Activated T-helper 2 cell treated with anti-CD3 and anti-CD28 coated beads, Interferon-gamma antibody, Interleukin-2, Interleukin-4, amounts not matched to agents 10 μg/mL and 5 μg/mL and 100 μg/mL, durations not matched to agents 14 hours and 24 hours and 36 hours (primary cell): ENCODE data around the gene SMC1B. TPM values are rescaled to one million over a fixed set of nuclear protein-coding genes. Genes with fewer than 3 reads are reported as not detected.

ENCODE experiments used
- DNase-seq: peaks from one replicate; pipeline ENCODE4 v3.0.0; 2021; ENCODE audit warnings: low spot score
- H3K27ac Mint-ChIP-seq: one replicate; pipeline ENCODE4 v1.8.0; 2021; ENCODE audit warnings: mixed read lengths
- H3K27me3 Mint-ChIP-seq: one replicate; pipeline ENCODE4 v1.8.0; 2021; ENCODE audit warnings: low read depth, mixed read lengths
- H3K36me3 Mint-ChIP-seq: one replicate; pipeline ENCODE4 v1.8.0; 2021; ENCODE audit warnings: low read depth, mixed read lengths
- H3K4me1 Mint-ChIP-seq: one replicate; pipeline ENCODE4 v1.8.0; 2021; ENCODE audit warnings: low read depth, mixed read lengths
- H3K4me3 Mint-ChIP-seq: one replicate; pipeline ENCODE4 v1.8.0; 2021; ENCODE audit warnings: low read depth, mild to moderate bottlenecking, moderate library complexity, mixed read lengths
- H3K9me3 Mint-ChIP-seq: one replicate; pipeline ENCODE4 v1.8.0; 2021; ENCODE audit warnings: mixed read lengths
- intact Hi-C: fragments of 100-400 bp; cut with micrococcal nuclease; formaldehyde crosslinking; loops from one replicate; pipeline ENCODE4 v1.15.1; 2023
- total RNA-seq: library from RNA; stranded (reverse); gene quantifications from 2 replicates; pipeline ENCODE4 v1.2.3, GENCODE V29; 2022

Gene SMC1B
- total RNA-seq, 1 donor from 2014 or later: 0.50 TPM

DNA sequence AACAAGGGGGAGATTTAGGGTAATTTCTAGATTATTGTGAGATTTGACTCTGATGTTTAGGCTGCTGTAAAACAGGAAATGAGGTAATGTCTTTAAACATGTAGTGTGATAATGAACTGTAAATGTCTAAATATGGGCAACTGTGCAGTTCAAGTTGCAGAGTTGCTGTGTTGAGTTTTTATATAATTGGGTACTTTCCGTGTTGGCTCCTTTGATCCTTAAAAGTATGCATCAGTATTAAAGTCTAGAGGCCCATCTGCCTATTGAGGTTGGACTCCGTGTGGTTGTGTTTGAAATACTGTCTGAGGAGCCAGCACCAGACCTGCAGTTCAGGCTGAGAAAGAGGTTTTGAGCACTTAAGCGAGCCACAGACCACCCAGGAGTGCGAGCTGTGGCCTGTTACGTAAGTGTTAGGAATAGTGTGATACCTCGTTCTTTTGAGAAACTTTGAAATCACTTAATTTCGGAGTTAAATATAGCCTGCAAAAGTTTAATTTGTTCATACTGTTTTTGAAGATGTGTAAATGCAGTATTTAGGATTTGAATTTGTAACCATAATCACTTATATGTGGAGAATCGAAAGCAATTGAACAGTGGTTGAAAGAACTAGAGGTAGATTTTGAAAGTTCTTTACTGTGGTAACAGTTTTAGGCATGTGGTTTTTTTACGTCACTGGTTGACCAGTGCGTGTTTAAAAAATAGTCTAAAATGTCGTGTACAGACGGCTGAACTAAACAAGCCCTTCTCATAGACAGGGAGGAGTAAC is 94.7 kb downstream of the SMC1B start:
- intact Hi-C loops: loop anchor here (1.0 to 10.0 kb wide), 2 partner anchors 8 to 96 kb away; partner anchors contain the start of genes RIBC2 and SMC1B

DNA sequence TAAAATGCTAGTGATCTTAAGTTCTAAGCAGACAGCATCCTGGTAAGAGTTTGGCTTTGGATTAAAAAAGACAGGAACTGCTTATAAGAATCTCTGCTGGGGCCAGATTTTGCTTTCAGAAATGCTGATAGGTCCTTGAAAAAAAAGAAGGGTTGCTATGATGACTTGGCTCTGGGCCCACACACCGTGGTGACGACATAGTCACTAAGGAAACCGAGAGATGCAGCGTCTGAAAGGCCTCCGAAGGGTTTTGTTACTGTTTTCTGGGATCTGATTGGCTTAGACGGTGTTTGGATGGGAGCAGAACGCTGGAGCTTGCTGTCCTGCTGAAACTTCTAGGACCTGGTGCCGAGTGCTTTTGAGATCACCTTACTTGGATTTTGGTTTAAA is 95.2 kb downstream of the SMC1B start:
- Mint-ChIP-seq H3K9me3 (no peaks in the 10 kb centered on the region), H3K27ac (peak overlapping the region; percentile 95), H3K36me3 (peaks cover 21% of the 10 kb centered on the region), H3K4me1 (peaks cover 69% of the 10 kb centered on the region), H3K4me3 (peak overlapping the region; percentile 73), H3K27me3 (no peaks in the 10 kb centered on the region)
- DNase-seq: peak; percentile 84
- intact Hi-C loops: loop anchor here (1.0 to 10.0 kb wide), 2 partner anchors 8 to 97 kb away; partner anchors contain the start of genes RIBC2 and SMC1B

More for the DNA sequence above, 94.7 kb downstream of the SMC1B start:
- Mint-ChIP-seq H3K4me1 (peaks cover 74% of the 10 kb centered on the region), H3K27me3 (no peaks in the 10 kb centered on the region), H3K9me3 (no peaks in the 10 kb centered on the region), H3K36me3 (peaks cover 27% of the 10 kb centered on the region), H3K27ac (peak overlapping the region; percentile 95), H3K4me3 (peak overlapping the region; percentile 73)
- peak; percentile 43 for DNase-seq

DNA sequence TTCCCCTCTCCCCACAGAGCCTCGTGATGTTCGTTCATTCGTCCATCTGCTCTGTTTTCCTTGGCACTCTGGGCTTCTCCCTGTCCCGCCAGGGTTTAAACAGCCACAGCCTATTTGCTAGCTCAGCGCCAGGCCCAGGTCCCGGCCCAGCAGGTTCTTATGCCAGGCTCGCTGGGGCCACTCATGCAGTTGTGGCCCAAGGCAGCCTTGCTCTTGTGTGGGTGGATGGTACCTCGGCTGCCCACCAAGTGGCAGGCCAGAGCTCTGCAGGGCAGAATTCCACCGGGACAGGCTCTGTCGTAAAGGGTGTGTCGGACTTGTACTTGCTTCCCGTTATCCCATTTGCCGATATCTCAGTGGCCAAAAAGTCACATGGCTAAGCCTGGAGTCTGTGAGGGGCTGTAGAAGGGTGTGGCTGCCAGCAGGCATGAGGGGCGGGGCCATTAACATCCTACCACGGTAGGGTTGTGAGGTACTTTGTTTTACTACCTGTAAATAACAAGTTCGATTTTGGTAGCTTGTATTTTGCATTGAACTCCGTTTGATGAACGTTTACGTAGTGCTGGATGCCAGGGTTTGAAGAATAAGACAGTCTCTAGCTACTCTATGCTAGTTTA is 95.7 kb downstream of the SMC1B start:
- peak overlapping the region; percentile 73 for H3K4me3 Mint-ChIP-seq
- H3K27ac Mint-ChIP-seq: peak overlapping the region; percentile 95
- intact Hi-C loops: loop anchor here (1.0 to 10.0 kb wide), 2 partner anchors 7 to 97 kb away; partner anchors contain the start of genes RIBC2 and SMC1B
- no peaks in the 10 kb centered on the region for H3K9me3 Mint-ChIP-seq
- H3K36me3 Mint-ChIP-seq: peaks cover 21% of the 10 kb centered on the region
- no peak for DNase-seq
- peaks cover 72% of the 10 kb centered on the region for H3K4me1 Mint-ChIP-seq
- H3K27me3 Mint-ChIP-seq: no peaks in the 10 kb centered on the region

- DNase-seq: no peak
- Mint-ChIP-seq H3K36me3 (peaks cover 21% of the 10 kb centered on the region), H3K27me3 (no peaks in the 10 kb centered on the region), H3K4me3 (no peak overlapping the region), H3K27ac (peak overlapping the region; percentile 22), H3K9me3 (no peaks in the 10 kb centered on the region), H3K4me1 (peaks cover 69% of the 10 kb centered on the region)
- intact Hi-C loops: loop anchor here (10.0 kb wide), 1 partner anchor 98 kb away; the partner anchor contains the start of genes RIBC2 and SMC1B
These were observed 96.4 kb downstream of the SMC1B start for GRCh38 chr22:45316796-45317526.

GRCh38 chr22:45314786-45315185 is 98.6 kb downstream of the SMC1B start:
- no peak overlapping the region for H3K27ac Mint-ChIP-seq
- no peak for DNase-seq
- H3K27me3 Mint-ChIP-seq: no peaks in the 10 kb centered on the region
- H3K36me3 Mint-ChIP-seq: peaks cover 29% of the 10 kb centered on the region
- H3K4me1 Mint-ChIP-seq: peaks cover 71% of the 10 kb centered on the region
- intact Hi-C loops: loop anchor here (10.0 kb wide), 1 partner anchor 100 kb away; the partner anchor contains the start of genes RIBC2 and SMC1B
- no peaks in the 10 kb centered on the region for H3K9me3 Mint-ChIP-seq
- no peak overlapping the region for H3K4me3 Mint-ChIP-seq

- no peak for DNase-seq
- no peaks in the 10 kb centered on the region for H3K9me3 Mint-ChIP-seq
- intact Hi-C loops: loop anchor here (10.0 kb wide), 1 partner anchor 101 kb away; the partner anchor contains the start of genes RIBC2 and SMC1B
- peaks cover 29% of the 10 kb centered on the region for H3K36me3 Mint-ChIP-seq
- H3K4me3 Mint-ChIP-seq: no peak overlapping the region
- H3K27me3 Mint-ChIP-seq: no peaks in the 10 kb centered on the region
- peaks cover 68% of the 10 kb centered on the region for H3K4me1 Mint-ChIP-seq
- no peak overlapping the region for H3K27ac Mint-ChIP-seq
These were observed 99.2 kb downstream of the SMC1B start for GRCh38 chr22:45314054-45314721.

- Mint-ChIP-seq H3K36me3 (peaks cover 29% of the 10 kb centered on the region), H3K27ac (no peak overlapping the region), H3K4me3 (no peak overlapping the region), H3K9me3 (no peaks in the 10 kb centered on the region), H3K4me1 (peaks cover 61% of the 10 kb centered on the region), H3K27me3 (no peaks in the 10 kb centered on the region)
- intact Hi-C loops: loop anchor here (10.0 kb wide), 1 partner anchor 102 kb away; the partner anchor contains the start of genes RIBC2 and SMC1B
- DNase-seq: no peak
These were observed 100.5 kb downstream of the SMC1B start for GRCh38 chr22:45312856-45313255.

DNA sequence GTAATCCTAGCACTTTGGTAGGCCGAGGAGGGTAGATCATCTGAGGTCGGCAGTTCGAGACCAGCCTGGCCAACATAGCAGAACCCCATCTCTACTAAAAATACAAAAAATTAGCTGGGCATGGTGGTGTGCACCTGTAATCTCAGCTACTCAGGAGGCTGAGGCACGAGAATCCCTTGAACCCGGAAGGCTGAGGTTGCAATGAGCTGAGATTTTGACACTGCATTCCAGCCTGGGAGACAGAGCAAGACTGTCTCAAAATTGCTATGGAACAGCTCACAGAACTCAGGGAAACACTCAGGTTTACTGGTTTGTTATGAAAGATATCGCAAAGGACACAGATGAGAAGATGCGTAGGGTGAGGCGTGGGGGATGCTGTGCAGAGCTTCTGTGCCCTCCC is 101.0 kb downstream of the SMC1B start:
- Mint-ChIP-seq H3K4me3 (no peak overlapping the region), H3K36me3 (peaks cover 29% of the 10 kb centered on the region), H3K27ac (no peak overlapping the region), H3K9me3 (no peaks in the 10 kb centered on the region), H3K27me3 (no peaks in the 10 kb centered on the region), H3K4me1 (peaks cover 57% of the 10 kb centered on the region)
- no peak for DNase-seq
- intact Hi-C loops: loop anchor here (10.0 kb wide), 1 partner anchor 102 kb away; the partner anchor contains the start of genes RIBC2 and SMC1B

- no peak for DNase-seq
- peaks cover 29% of the 10 kb centered on the region for H3K36me3 Mint-ChIP-seq
- H3K9me3 Mint-ChIP-seq: no peaks in the 10 kb centered on the region
- H3K27ac Mint-ChIP-seq: peak overlapping the region; percentile 65
- peaks cover 47% of the 10 kb centered on the region for H3K4me1 Mint-ChIP-seq
- intact Hi-C loops: loop anchor here (1.0 to 10.0 kb wide), 2 partner anchors 7 to 104 kb away; partner anchors contain the start of genes RIBC2 and SMC1B
- no peaks in the 10 kb centered on the region for H3K27me3 Mint-ChIP-seq
- H3K4me3 Mint-ChIP-seq: peak overlapping the region; percentile 84
These were observed 102.3 kb downstream of the SMC1B start for GRCh38 chr22:45310977-45311531.

DNA sequence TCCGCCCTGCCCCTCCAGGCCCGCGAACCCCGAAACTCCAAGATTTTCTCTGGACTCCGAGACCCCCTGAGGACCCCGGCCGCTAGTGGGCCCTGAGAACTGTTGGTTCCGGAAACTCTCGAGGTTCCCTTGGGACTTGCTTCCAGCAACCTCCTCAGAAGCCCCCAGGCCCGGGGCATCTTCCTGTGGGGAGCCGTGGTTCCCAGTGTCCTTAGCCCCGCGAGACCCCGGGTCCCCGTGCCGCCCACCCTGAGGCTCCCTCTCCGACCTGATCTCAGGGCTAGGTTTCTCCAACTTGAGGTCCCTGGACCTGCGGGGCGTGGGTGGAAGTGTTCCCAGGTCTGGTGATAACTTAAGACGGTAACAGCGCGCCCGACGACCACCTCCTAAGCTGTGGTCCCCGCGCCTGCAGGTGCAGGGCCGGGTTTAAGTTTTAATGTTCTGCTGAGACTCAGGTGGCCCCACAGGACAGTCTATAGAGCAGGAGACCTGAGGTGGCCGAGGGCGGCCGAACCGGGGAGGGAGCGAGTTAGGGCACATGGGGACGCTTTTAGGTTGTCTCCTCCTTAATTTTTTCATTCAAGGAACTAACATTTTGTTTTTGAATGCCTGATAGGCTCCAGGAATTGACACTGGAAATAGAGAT is 102.9 kb downstream of the SMC1B start:
- H3K4me3 Mint-ChIP-seq: peak overlapping the region; percentile 84
- DNase-seq: no peak

More for the DNA sequence above, 102.9 kb downstream of the SMC1B start:
- Mint-ChIP-seq H3K36me3 (peaks cover 29% of the 10 kb centered on the region), H3K9me3 (no peaks in the 10 kb centered on the region), H3K4me1 (peaks cover 41% of the 10 kb centered on the region), H3K27me3 (no peaks in the 10 kb centered on the region), H3K27ac (peak overlapping the region; percentile 65)
- intact Hi-C loops: loop anchor here (1.0 to 10.0 kb wide), 2 partner anchors 8 to 104 kb away; partner anchors contain the start of genes RIBC2 and SMC1B
